H1 (cell line): Measurements from ENCODE around the gene SYTL2. TPM values are rescaled to one million over a fixed set of nuclear protein-coding genes. Genes with fewer than 3 reads are reported as not detected.

ENCODE experiments used
- CTCF ChIA-PET: fragments of 300-600 bp; sonication (Branson Sonifier 250); formaldehyde crosslinking; loops from one replicate; lab custom pipeline; 2021; ENCODE audit not compliant: partially characterized antibody; lab: Charles Lee
- POLR2A ChIA-PET: fragments of 300-600 bp; sonication (Branson Sonifier 250); formaldehyde crosslinking; loops from one replicate; lab custom pipeline; 2021; ENCODE audit warnings: inconsistent platforms; ENCODE audit not compliant: partially characterized antibody; lab: Charles Lee
- DNase-seq, 2 experiments: peaks; one replicate each; pipeline versions ENCODE4 v3.0.0 to v3.0.0-alpha.2; 2010 to 2022; ENCODE audit warnings: low spot score in 2 of 2, low read depth in 1 of 2, mixed read lengths in 1 of 2
- FAIRE-seq: peaks from 2 replicates; lab custom pipeline; 2011; peaks lifted over from hg19 to GRCh38; lab: Jason Lieb, UNC
- H2AFZ ChIP-seq: 2 replicates; pipeline ENCODE4 v1.8.1; 2012; ENCODE audit warnings: low read length, inconsistent platforms
- H2AK5ac ChIP-seq: 2 replicates; pipeline ENCODE4 v1.6.1; 2013; ENCODE audit warnings: low read depth, low read length
- H2BK120ac ChIP-seq: replicated peaks from 2 replicates; pipeline ENCODE3; 2013; ENCODE audit warnings: low read depth, low read length, inconsistent platforms
- H2BK12ac ChIP-seq: 2 replicates; pipeline ENCODE4 v1.6.1; 2013; ENCODE audit warnings: low read depth, low read length
- H2BK15ac ChIP-seq: 2 replicates; pipeline ENCODE4 v1.6.1; 2013; ENCODE audit warnings: low read length
- H2BK20ac ChIP-seq: 2 replicates; pipeline ENCODE4 v1.6.1; 2013; ENCODE audit warnings: low read length
- H2BK5ac ChIP-seq: 2 replicates; pipeline ENCODE4 v1.6.1; 2013; ENCODE audit warnings: low read depth, low read length
- H3K14ac ChIP-seq: 2 replicates; pipeline ENCODE4 v1.6.1; 2013; ENCODE audit warnings: inconsistent platforms; ENCODE audit not compliant: insufficient read length
- H3K18ac ChIP-seq: 2 replicates; pipeline ENCODE4 v1.6.1; 2013; ENCODE audit warnings: low read length; ENCODE audit errors: extremely low read depth
- H3K23ac ChIP-seq: 2 replicates; pipeline ENCODE4 v1.6.1; 2013; ENCODE audit warnings: inconsistent platforms; ENCODE audit not compliant: insufficient read length
- H3K23me2 ChIP-seq: 2 replicates; pipeline ENCODE4 v1.6.1; 2013; ENCODE audit warnings: low read depth, low read length
- H3K27ac ChIP-seq: 2 replicates; pipeline ENCODE4 v1.6.1; 2011; ENCODE audit warnings: low read depth, low read length, inconsistent platforms
- H3K27me3 ChIP-seq, 4 experiments: replicated peaks in 1 of 4; 1 replicate in 1 of 4; 2 replicates in 3 of 4; pipeline versions ENCODE4 v1.6.1 to v1.8.1; 2011 to 2013; ENCODE audit warnings: low read length in 3 of 4, mild to moderate bottlenecking in 3 of 4, inconsistent platforms in 2 of 4, mixed read lengths in 2 of 4, moderate library complexity in 1 of 4; ENCODE audit not compliant: control insufficient read depth in 3 of 4, insufficient read depth in 3 of 4; ENCODE audit errors: extremely low read depth in 1 of 4
- H3K36me3 ChIP-seq, 4 experiments: 2 replicates each; pipeline versions ENCODE4 v1.6.1 to v1.8.1; 2011 to 2013; ENCODE audit warnings: mild to moderate bottlenecking in 4 of 4, low read length in 3 of 4, moderate library complexity in 2 of 4, control low read depth in 1 of 4, inconsistent platforms in 1 of 4; ENCODE audit not compliant: insufficient read depth in 4 of 4, control insufficient read depth in 2 of 4
- H3K4ac ChIP-seq: replicated peaks from 2 replicates; pipeline ENCODE3; 2013; ENCODE audit warnings: low read length, low read depth, mixed read lengths, inconsistent platforms; ENCODE audit not compliant: insufficient read length
- H3K4me1 ChIP-seq, 4 experiments: replicated peaks in 1 of 4; 1 replicate in 1 of 4; 2 replicates in 3 of 4; pipeline versions ENCODE4 v1.6.1 to v1.8.1; 2011 to 2013; ENCODE audit warnings: low read length in 3 of 4, inconsistent platforms in 2 of 4, mixed read lengths in 1 of 4; ENCODE audit not compliant: insufficient read depth in 4 of 4, control insufficient read depth in 3 of 4
- H3K4me2 ChIP-seq, 2 experiments: 2 replicates each; pipeline versions ENCODE4 v1.6.1 to v1.8.1; 2011 to 2013; ENCODE audit warnings: low read depth in 2 of 2, low read length in 2 of 2, control low read depth in 1 of 2, inconsistent platforms in 1 of 2, mild to moderate bottlenecking in 1 of 2; ENCODE audit not compliant: insufficient read depth in 1 of 2
- H3K4me3 ChIP-seq, 4 experiments: fragments of 200-600, 300-600 bp in 1 of 4; sonication (generic), shearing (Covaris generic), sonication (Bioruptor Twin) in 1 of 4; 2 replicates each; pipeline versions ENCODE4 v1.5.1 to v1.8.1; 2011 to 2016; ENCODE audit warnings: low read length in 4 of 4, low read depth in 3 of 4, control low read depth in 2 of 4, inconsistent platforms in 2 of 4, mild to moderate bottlenecking in 2 of 4, mixed read lengths in 1 of 4, moderate library complexity in 1 of 4; ENCODE audit not compliant: insufficient read depth in 2 of 4; ENCODE audit errors: extremely low read depth in 1 of 4
- H3K56ac ChIP-seq: replicated peaks from 2 replicates; pipeline ENCODE3; 2013; ENCODE audit warnings: low read depth, mild to moderate bottlenecking, mixed read lengths, low read length, inconsistent platforms; ENCODE audit not compliant: insufficient read length
- H3K79me1 ChIP-seq: 2 replicates; pipeline ENCODE4 v1.6.1; 2013; ENCODE audit warnings: low read depth, low read length, control low read depth
- H3K79me2 ChIP-seq, 2 experiments: 2 replicates each; pipeline versions ENCODE4 v1.6.1 to v1.8.1; 2012 to 2013; ENCODE audit warnings: low read length in 2 of 2, mild to moderate bottlenecking in 2 of 2, inconsistent platforms in 1 of 2; ENCODE audit not compliant: insufficient read depth in 2 of 2, control insufficient read depth in 1 of 2
- H3K9ac ChIP-seq, 4 experiments: replicated peaks in 1 of 4; 1 replicate in 1 of 4; 2 replicates in 3 of 4; pipeline versions ENCODE4 v1.6.1 to v1.8.1; 2011 to 2013; ENCODE audit warnings: low read depth in 3 of 4, low read length in 3 of 4, control low read depth in 2 of 4, mild to moderate bottlenecking in 2 of 4, moderate library complexity in 2 of 4, inconsistent platforms in 1 of 4; ENCODE audit errors: extremely low read depth in 1 of 4
- H3K9me3 ChIP-seq, 2 experiments: 2 replicates each; pipeline versions ENCODE4 v1.6.1 to v1.8.1; 2012 to 2013; ENCODE audit warnings: mild to moderate bottlenecking in 2 of 2, moderate library complexity in 2 of 2, control low read depth in 1 of 2, inconsistent platforms in 1 of 2, low read depth in 1 of 2, low read length in 1 of 2, mixed read lengths in 1 of 2; ENCODE audit not compliant: insufficient read depth in 2 of 2
- H4K20me1 ChIP-seq, 2 experiments: replicated peaks in 1 of 2; 2 replicates each; pipeline versions ENCODE3 to v1.8.1; 2011 to 2013; ENCODE audit warnings: inconsistent platforms in 2 of 2, low read length in 2 of 2, mild to moderate bottlenecking in 1 of 2; ENCODE audit not compliant: insufficient read depth in 2 of 2, control insufficient read depth in 1 of 2
- H4K5ac ChIP-seq: 2 replicates; pipeline ENCODE4 v1.6.1; 2013; ENCODE audit warnings: low read length, low read depth, mixed read lengths, inconsistent platforms; ENCODE audit not compliant: insufficient read length
- H4K8ac ChIP-seq: 2 replicates; pipeline ENCODE4 v1.8.0; 2013; ENCODE audit warnings: mild to moderate bottlenecking, moderate library complexity, low read length, inconsistent platforms; ENCODE audit not compliant: insufficient read depth; ENCODE audit errors: extremely low read depth
- H4K91ac ChIP-seq: replicated peaks from 2 replicates; pipeline ENCODE3; 2013; ENCODE audit warnings: low read length, mixed read lengths, inconsistent platforms; ENCODE audit not compliant: insufficient read length
- BRCA1 ChIP-seq: IDR thresholded peaks from 2 replicates; pipeline ENCODE4 v1.6.1; 2012; ENCODE audit warnings: low read depth, low read length, improper control_type of control experiment
- CBX5 ChIP-seq: fragments of 300-800, 300-1000 bp; sonication (generic); IDR thresholded peaks from 2 replicates; pipeline ENCODE4 v1.7.1; 2016; ENCODE audit warnings: antibody characterized with exemption, low read length, low read depth
- CHD1 ChIP-seq: IDR thresholded peaks from 2 replicates; pipeline ENCODE4 v1.6.1; 2012; ENCODE audit warnings: low read depth, low read length, improper control_type of control experiment
- CTBP2 ChIP-seq: IDR thresholded peaks from 2 replicates; pipeline ENCODE4 v1.7.0; 2011; ENCODE audit warnings: borderline replicate concordance, mild to moderate bottlenecking, moderate library complexity, mixed read lengths, low read length; ENCODE audit not compliant: insufficient read depth, insufficient read length
- GABPA ChIP-seq: IDR thresholded peaks from 2 replicates; pipeline ENCODE4 v1.6.1; 2011; ENCODE audit warnings: mild to moderate bottlenecking, low read length, moderate library complexity, borderline replicate concordance; ENCODE audit not compliant: insufficient read depth
- KDM5A ChIP-seq: fragments of 200-600 bp; IDR thresholded peaks from 2 replicates; pipeline ENCODE4 v1.7.1; 2012; ENCODE audit warnings: mild to moderate bottlenecking, low read length, inconsistent platforms, mixed read lengths
- MAFK ChIP-seq: IDR thresholded peaks from 2 replicates; pipeline ENCODE4 v1.6.1; 2012; ENCODE audit warnings: low read depth, mild to moderate bottlenecking, improper control_type of control experiment, low read length
- POU5F1 ChIP-seq: IDR thresholded peaks from 2 replicates; pipeline ENCODE4 v1.6.1; 2011; ENCODE audit warnings: low read depth, mild to moderate bottlenecking, low read length, moderate library complexity
- RNF2 ChIP-seq: fragments of 200-900, 300-1000 bp; sonication (generic); IDR thresholded peaks from 2 replicates; pipeline ENCODE4 v1.7.1; 2016; ENCODE audit warnings: borderline replicate concordance, low read depth, mild to moderate bottlenecking, antibody characterized with exemption, low read length; ENCODE audit not compliant: poor library complexity, severe bottlenecking; ENCODE audit errors: missing control alignments
- TAF7 ChIP-seq: optimal IDR thresholded peaks from 2 replicates; pipeline ENCODE3; 2011; ENCODE audit warnings: low read depth, mild to moderate bottlenecking, inconsistent platforms, low read length, moderate library complexity, borderline replicate concordance
- TBP ChIP-seq: IDR thresholded peaks from 2 replicates; pipeline ENCODE4 v1.6.1; 2011; ENCODE audit warnings: low read depth, low read length, improper control_type of control experiment
- TCF12 ChIP-seq: IDR thresholded peaks from 2 replicates; pipeline ENCODE4 v1.6.1; 2011; ENCODE audit warnings: low read depth, mild to moderate bottlenecking, low read length
- WGBS, 2 experiments: shearing (Covaris generic) in 1 of 2; methylation state at CpG; one replicate each; pipeline versions ENCODE4 v1.1.6 to v1.1.7; 2013 to 2015; ENCODE audit warnings: low lambda C conversion rate in 2 of 2, mixed read lengths in 2 of 2, inconsistent platforms in 1 of 2, low coverage in 1 of 2, missing lambda C conversion rate in 1 of 2; ENCODE audit not compliant: insufficient replicate concordance in 2 of 2, insufficient coverage in 1 of 2, insufficient read length in 1 of 2; ENCODE audit errors: extremely low coverage in 1 of 2, missing lambda C conversion rate in 1 of 2; 5-methylcytosine and 5-hydroxymethylcytosine counted together
- polyA plus RNA-seq, 7 experiments: library from polyadenylated mRNA; depleted of rRNA in 3 of 7; stranded (reverse) in 5 of 7; unstranded in 2 of 7; fragments of >200 nt in 5 of 7; fragments of 200-250 nt in 2 of 7; gene quantifications; 1 replicate in 5 of 7; 2 replicates in 1 of 7; 4 replicates in 1 of 7; pipeline versions ENCODE4 v1.2.1 to v1.2.3, GENCODE V29; 2011 to 2013; ENCODE audit warnings: missing spikeins in 2 of 7, mixed read lengths in 2 of 7
- total RNA-seq: library from RNA; stranded (reverse); fragmentation: NEBNext Ultra II Directional; extraction: Animal tissue kit (Norgen Biotek cat#: 25700); gene quantifications from 2 replicates; pipeline ENCODE4 v1.2.1, GENCODE V29; 2021

Gene SYTL2
- total and polyA plus RNA-seq, 2 of the 8 experiments (the other 6 are each of a cell fraction or from before 2014, with no cell fraction given) = 1.3 to 9.1 TPM

DNA sequence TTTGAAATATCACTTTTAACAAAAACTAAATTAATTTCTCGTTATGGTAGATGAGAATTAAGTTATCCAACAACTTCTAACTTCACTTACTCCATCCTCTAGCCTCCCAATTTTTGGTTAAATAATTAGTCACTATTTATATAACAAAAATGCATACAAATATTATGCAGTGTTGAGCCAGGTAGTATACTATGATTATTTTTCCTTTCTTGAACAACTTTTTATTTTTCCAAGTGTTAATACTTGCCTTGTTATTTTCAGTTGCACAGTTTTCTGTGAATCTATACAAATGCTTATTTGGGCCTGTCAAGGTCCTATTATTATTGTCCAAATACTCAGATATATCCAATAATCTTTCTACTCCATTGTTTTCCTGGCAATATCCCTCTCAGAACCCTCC, 24.3 kb upstream of the SYTL2 start:
- ChIA-PET POLR2A (no interaction called here), CTCF (no interaction called here)
- Histone ChIP-seq H4K8ac (no peak overlapping the region), H4K91ac (no peak overlapping the region), H3K36me3 (no peaks in the 10 kb centered on the region), H2BK12ac (no peak overlapping the region), H3K4me3 (no peak overlapping the region), H3K4me2 (no peak overlapping the region), H2BK5ac (no peak overlapping the region), H2BK120ac (no peak overlapping the region), H3K9me3 (0 out of 4 replicates have a peak, but pooled peaks cover 0 to 4% of the 10 kb centered on the region in 2 experiments), H4K20me1 (no peaks in the 10 kb centered on the region), H2BK20ac (no peak overlapping the region), H2BK15ac (no peak overlapping the region), H3K27me3 (no peaks in the 10 kb centered on the region), H4K5ac (no peak overlapping the region), H3K14ac (no peak overlapping the region), H3K18ac (no peak overlapping the region), H2AFZ (no peak overlapping the region), H3K27ac (no peak overlapping the region), H3K79me1 (no peaks in the 10 kb centered on the region), H3K23me2 (no peaks in the 10 kb centered on the region), H3K23ac (no peak overlapping the region), H2AK5ac (no peak overlapping the region), H3K9ac (no peak overlapping the region), H3K4ac (no peak overlapping the region), H3K79me2 (no peaks in the 10 kb centered on the region), H3K4me1 (no peaks in the 10 kb centered on the region), H3K56ac (no peak overlapping the region)
- DNase-seq (no peak), FAIRE-seq (no peak)
- 84% methylated on average over 1 of the region's 1 CpG; no CpG with 5 or more reads in 1 of the 2 experiments for WGBS, 2 experiments
- TF ChIP-seq POU5F1 = no peak
- no peak for TF ChIP-seq CHD1
- TF ChIP-seq MAFK = no peak
- no peak for TF ChIP-seq TCF12
- TF ChIP-seq RNF2 = no peak
- no peak for TF ChIP-seq BRCA1
- no peak for TF ChIP-seq GABPA
- no peak for TF ChIP-seq CBX5
- TF ChIP-seq CTBP2 = no peak
- no peak for TF ChIP-seq TBP
- no peak for TF ChIP-seq KDM5A
- TF ChIP-seq TAF7 = no peak
